Upper lobe of left lung (tissue), 4 donors: ENCODE data around the gene SCYGR6.

Experiments used
- POLR2A ChIP-seq, 4 donors: fragments of 450-650 bp; IDR thresholded peaks; one replicate each; pipeline ENCODE4 v1.5.1; 2016 to 2017; ENCODE audit warnings: antibody characterized with exemption in 4 of 4, mild to moderate bottlenecking in 2 of 4
- POLR2AphosphoS5 ChIP-seq, 2 donors: sonication (generic); formaldehyde crosslinking; IDR thresholded peaks; one replicate each; pipeline ENCODE4 v1.5.1; 2017; ENCODE audit warnings: antibody characterized with exemption in 2 of 2
- TF ChIP-seq, protein P1 (sequence below), 6 experiments: fragments of 450-650 bp in 4 of 6; fragments of 200-600 bp in 2 of 6; sonication (generic) in 2 of 6; IDR thresholded peaks; one replicate each; pipeline ENCODE4 v1.5.1; 2016 to 2019; ENCODE audit warnings: antibody characterized with exemption in 6 of 6

DNA sequence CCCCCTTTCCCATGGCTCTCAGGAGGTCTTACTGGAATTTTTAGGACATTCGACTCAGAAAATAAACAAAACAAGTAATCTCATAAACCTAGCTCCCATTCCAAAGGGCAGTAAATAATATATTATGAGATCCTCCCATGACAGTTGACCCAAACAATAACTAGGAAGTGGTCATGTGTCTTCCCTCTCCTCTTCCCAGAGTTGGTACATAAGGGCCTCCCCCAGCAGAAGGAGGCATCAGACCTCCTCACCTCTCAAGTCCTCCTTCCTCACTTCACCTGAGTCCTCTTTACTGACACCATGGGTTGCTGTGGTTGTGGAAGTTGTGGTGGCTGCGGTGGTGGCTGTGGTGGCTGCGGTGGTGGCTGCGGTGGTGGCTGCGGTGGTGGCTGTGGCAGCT lies 3.5 kb upstream of the SCYGR6 start, which contains the start of gene SCYGR7:
- TF ChIP-seq, protein P1, sequence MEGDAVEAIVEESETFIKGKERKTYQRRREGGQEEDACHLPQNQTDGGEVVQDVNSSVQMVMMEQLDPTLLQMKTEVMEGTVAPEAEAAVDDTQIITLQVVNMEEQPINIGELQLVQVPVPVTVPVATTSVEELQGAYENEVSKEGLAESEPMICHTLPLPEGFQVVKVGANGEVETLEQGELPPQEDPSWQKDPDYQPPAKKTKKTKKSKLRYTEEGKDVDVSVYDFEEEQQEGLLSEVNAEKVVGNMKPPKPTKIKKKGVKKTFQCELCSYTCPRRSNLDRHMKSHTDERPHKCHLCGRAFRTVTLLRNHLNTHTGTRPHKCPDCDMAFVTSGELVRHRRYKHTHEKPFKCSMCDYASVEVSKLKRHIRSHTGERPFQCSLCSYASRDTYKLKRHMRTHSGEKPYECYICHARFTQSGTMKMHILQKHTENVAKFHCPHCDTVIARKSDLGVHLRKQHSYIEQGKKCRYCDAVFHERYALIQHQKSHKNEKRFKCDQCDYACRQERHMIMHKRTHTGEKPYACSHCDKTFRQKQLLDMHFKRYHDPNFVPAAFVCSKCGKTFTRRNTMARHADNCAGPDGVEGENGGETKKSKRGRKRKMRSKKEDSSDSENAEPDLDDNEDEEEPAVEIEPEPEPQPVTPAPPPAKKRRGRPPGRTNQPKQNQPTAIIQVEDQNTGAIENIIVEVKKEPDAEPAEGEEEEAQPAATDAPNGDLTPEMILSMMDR (IDR thresholded peaks at IDR 0.05) = no peak
- TF ChIP-seq POLR2A (IDR thresholded peaks at IDR 0.05) (no peak), POLR2AphosphoS5 (IDR thresholded peaks at IDR 0.05) (no peak)
